K562 (cell line): ENCODE data around the gene COP1. TPM values are rescaled to one million over a fixed set of nuclear protein-coding genes. Genes with fewer than 3 reads are reported as not detected.

Experiments used
- ATAC-seq: fragments of 200-7000 bp; cut with Tn5 transposase; 3 replicates; pipeline ENCODE4 v1.9.1; 2020; ENCODE audit warnings: moderate library complexity
- BruUV-seq: library from RNA; stranded (reverse); fragments of 400-500 nt; replicated peaks from 2 replicates; lab custom pipeline; 2021; lab: Mats Ljungman, UMichigan
- CTCF ChIA-PET: fragments of 300-600 bp; formaldehyde crosslinking; extraction: SDS; loops from one replicate; lab custom pipeline; 2021; ENCODE audit warnings: low intra/inter-chr PET ratio; lab: Yijun Ruan, JAX
- POLR2A ChIA-PET: fragments of 300-600, 350-650 bp; sonication (Branson Sonifier 250); formaldehyde crosslinking; extraction: SDS; loops from one replicate; lab custom pipeline; 2021; ENCODE audit warnings: antibody characterized with exemption, inconsistent platforms; lab: Yijun Ruan, JAX
- DNase-seq, 4 experiments: peaks; one replicate each; pipeline versions ENCODE4 v3.0.0 to v3.0.0-alpha.2; 2011 to 2018; ENCODE audit warnings: low spot score in 3 of 4, mixed read lengths in 3 of 4; ENCODE audit errors: extremely low read depth in 1 of 4
- FAIRE-seq: peaks from 2 replicates; lab custom pipeline; 2011; peaks lifted over from hg19 to GRCh38; lab: Jason Lieb, UNC
- H2AFZ ChIP-seq: 2 replicates; pipeline ENCODE4 v1.6.0; 2011; ENCODE audit warnings: low read depth, low read length, control low read depth, inconsistent platforms
- H3K27ac ChIP-seq: fragments of 200-600 bp; 3 replicates; pipeline ENCODE4 v1.8.0; 2011; ENCODE audit warnings: low read depth, mild to moderate bottlenecking, control low read depth, inconsistent platforms, low read length, moderate library complexity, mixed read lengths; ENCODE audit errors: extremely low read depth
- H3K27me3 ChIP-seq, 2 experiments: fragments of 300-600 bp in 1 of 2; 2 replicates in 1 of 2; 3 replicates in 1 of 2; pipeline versions ENCODE4 v1.6.0 to v1.8.0; 2011; ENCODE audit warnings: inconsistent platforms in 2 of 2, low read length in 2 of 2, mild to moderate bottlenecking in 1 of 2, mixed read lengths in 1 of 2, moderate library complexity in 1 of 2; ENCODE audit not compliant: control insufficient read depth in 2 of 2, insufficient read depth in 2 of 2
- H3K36me3 ChIP-seq: fragments of 300-600 bp; 3 replicates; pipeline ENCODE4 v1.8.0; 2011; ENCODE audit warnings: mild to moderate bottlenecking, low read length, inconsistent platforms; ENCODE audit not compliant: control insufficient read depth, insufficient read depth
- H3K4me1 ChIP-seq, 2 experiments: fragments of 200-600 bp in 1 of 2; replicated peaks in 1 of 2; 2 replicates in 1 of 2; 3 replicates in 1 of 2; pipeline versions ENCODE4 v1.5.1 to v1.8.0; 2011; ENCODE audit warnings: inconsistent platforms in 2 of 2, low read length in 2 of 2, mild to moderate bottlenecking in 1 of 2, mixed read lengths in 1 of 2, moderate library complexity in 1 of 2; ENCODE audit not compliant: control insufficient read depth in 2 of 2, insufficient read depth in 2 of 2
- H3K4me2 ChIP-seq: 2 replicates; pipeline ENCODE4 v1.6.1; 2011; ENCODE audit warnings: low read length, control low read depth, inconsistent platforms, mixed read lengths; ENCODE audit not compliant: insufficient read depth
- H3K4me3 ChIP-seq: fragments of 200-600 bp; sonication (generic), shearing (Covaris generic); 2 replicates; pipeline ENCODE4 v1.5.1; 2016; ENCODE audit warnings: control low read depth, inconsistent platforms
- H3K79me2 ChIP-seq: fragments of 200-600 bp; 3 replicates; pipeline ENCODE4 v1.8.0; 2011; ENCODE audit warnings: low read length, inconsistent platforms; ENCODE audit not compliant: control insufficient read depth, insufficient read depth
- H3K9ac ChIP-seq, 2 experiments: 2 replicates each; pipeline versions ENCODE4 v1.6.0 to v1.6.1; 2011; ENCODE audit warnings: low read depth in 2 of 2, low read length in 2 of 2, control low read depth in 1 of 2, inconsistent platforms in 1 of 2, mild to moderate bottlenecking in 1 of 2, mixed read lengths in 1 of 2; ENCODE audit not compliant: insufficient read depth in 1 of 2
- H3K9me1 ChIP-seq: one replicate; pipeline ENCODE4 v1.6.0; 2011; ENCODE audit warnings: inconsistent platforms, mild to moderate bottlenecking, low read length, moderate library complexity; ENCODE audit not compliant: control insufficient read depth, insufficient read depth
- H3K9me3 ChIP-seq: replicated peaks from 2 replicates; pipeline ENCODE4 v1.5.1; 2011; ENCODE audit warnings: low read depth, low read length, inconsistent platforms; ENCODE audit not compliant: control insufficient read depth, insufficient read depth
- H4K20me1 ChIP-seq: replicated peaks from 2 replicates; pipeline ENCODE4 v1.6.1; 2011; ENCODE audit warnings: low read length, inconsistent platforms, mixed read lengths; ENCODE audit not compliant: control insufficient read depth, insufficient read depth
- ATF2 ChIP-seq: sonication (generic); formaldehyde crosslinking; IDR thresholded peaks from 2 replicates; pipeline ENCODE4 v1.8.1; 2022; ENCODE audit warnings: missing genetic modification reagents
- FOXK1 ChIP-seq: sonication (generic); formaldehyde crosslinking; IDR thresholded peaks from 2 replicates; pipeline ENCODE4 v1.8.0; 2022; ENCODE audit warnings: missing genetic modification reagents, mild to moderate bottlenecking, borderline replicate concordance
- GATA2 ChIP-seq: sonication (generic); formaldehyde crosslinking; IDR thresholded peaks from 2 replicates; pipeline ENCODE4 v1.4.0; 2020; ENCODE audit warnings: mild to moderate bottlenecking, missing genetic modification reagents
- HLTF ChIP-seq: fragments of 450-650 bp; IDR thresholded peaks from 2 replicates; pipeline ENCODE4 v1.6.1; 2016
- NBN ChIP-seq: fragments of 450-650 bp; IDR thresholded peaks from 2 replicates; pipeline ENCODE4 v1.6.1; 2016; ENCODE audit warnings: low read depth, mild to moderate bottlenecking
- POLR2B ChIP-seq: fragments of 450-650 bp; IDR thresholded peaks from 2 replicates; pipeline ENCODE4 v1.6.1; 2018; ENCODE audit warnings: low read depth; ENCODE audit not compliant: partially characterized antibody
- SIN3B ChIP-seq: fragments of 450-650 bp; IDR thresholded peaks from 2 replicates; pipeline ENCODE4 v1.6.1; 2017; ENCODE audit warnings: low read depth, mild to moderate bottlenecking, moderate library complexity
- SMARCE1 ChIP-seq: fragments of 450-650 bp; IDR thresholded peaks from 2 replicates; pipeline ENCODE4 v1.7.1; 2016; ENCODE audit warnings: mild to moderate bottlenecking
- SP1 ChIP-seq: sonication (generic); formaldehyde crosslinking; IDR thresholded peaks from 2 replicates; pipeline ENCODE4 v1.8.1; 2022; ENCODE audit warnings: mild to moderate bottlenecking, missing genetic modification reagents
- TAF1 ChIP-seq: IDR thresholded peaks from 2 replicates; pipeline ENCODE4 v1.6.1; 2011; ENCODE audit warnings: mild to moderate bottlenecking, low read length, moderate library complexity; ENCODE audit not compliant: insufficient read depth, control insufficient read depth, severe bottlenecking; ENCODE audit errors: extremely low read depth
- TBP ChIP-seq: optimal IDR thresholded peaks from 2 replicates; pipeline ENCODE3; 2011; ENCODE audit warnings: low read depth, low read length, improper control_type of control experiment
- TEAD4 ChIP-seq, 2 experiments: sonication (generic) in 1 of 2; formaldehyde crosslinking in 1 of 2; IDR thresholded peaks; 2 replicates each; pipeline versions ENCODE4 v1.6.1 to v1.8.0; 2012 to 2022; ENCODE audit warnings: borderline replicate concordance in 1 of 2, inconsistent platforms in 1 of 2, low read length in 1 of 2, mild to moderate bottlenecking in 1 of 2, missing genetic modification reagents in 1 of 2
- ZNF584 ChIP-seq: fragments of 200-800 bp; sonication (Bioruptor generic); IDR thresholded peaks from 2 replicates; pipeline ENCODE4 v1.6.1; 2016; ENCODE audit warnings: low read depth, mild to moderate bottlenecking, missing genetic modification characterization, missing compliant biosample characterization
- WGBS: fragments of 100-300 bp; shearing (Covaris generic); methylation state at CpG from one replicate; pipeline ENCODE4 v1.1.6; 2016; ENCODE audit warnings: low coverage, mixed read lengths; ENCODE audit not compliant: insufficient coverage; ENCODE audit errors: missing lambda C conversion rate; 5-methylcytosine and 5-hydroxymethylcytosine counted together
- in situ Hi-C: fragments of 300-500 bp; cut with MboI; formaldehyde crosslinking; loops from 4 replicates; pipeline ENCODE4 v1.15.0; 2018; ENCODE audit warnings: inconsistent platforms, mixed read lengths
- intact Hi-C: fragments of 100-400 bp; cut with micrococcal nuclease; formaldehyde crosslinking; loops from 2 replicates; pipeline ENCODE4 v1.14.2; 2022
- polyA plus RNA-seq, 8 experiments: library from polyadenylated mRNA; depleted of rRNA in 4 of 8; stranded (reverse) in 5 of 8; unstranded in 3 of 8; fragments of >200 nt; fragmentation: Nextera tagmentation in 2 of 8; fragmentation: Illumina TruSeq in 1 of 8; extraction: Ambion mirVana in 2 of 8; extraction: Trizol in 1 of 8; gene quantifications; 2 replicates each; pipeline versions ENCODE4 v1.2.1 to v1.2.3, GENCODE V29; 2011 to 2014; ENCODE audit warnings: inconsistent platforms in 1 of 8, missing spikeins in 1 of 8
- total RNA-seq, 7 experiments: library from RNA; depleted of rRNA in 6 of 7; stranded (reverse); fragments of >200 nt in 6 of 7; fragmentation: Illumina TruSeq in 2 of 7; extraction: Trizol in 2 of 7; gene quantifications; 2 replicates each; pipeline versions ENCODE4 v1.2.1 to v1.2.3, GENCODE V29; 2011 to 2021; ENCODE audit warnings: low replicate concordance in 1 of 7
- TF ChIP-seq, protein P1 (sequence below): sonication (generic); formaldehyde crosslinking; IDR thresholded peaks from 2 replicates; pipeline ENCODE4 v1.8.1; 2023; ENCODE audit warnings: mild to moderate bottlenecking, missing genetic modification reagents
- TF ChIP-seq, protein P2 (sequence below): fragments of 450-650 bp; IDR thresholded peaks from 2 replicates; pipeline ENCODE4 v1.6.1; 2016; ENCODE audit warnings: borderline replicate concordance

The COP1 gene
- total and polyA plus RNA-seq, 9 of the 15 experiments (the other 6 are each of a cell fraction or from before 2014, with no cell fraction given), result 25.8 to 77.7 (median 58.6) TPM

- peak overlapping the region; percentile 85 for H3K4me3 ChIP-seq
- no peaks in the 10 kb centered on the region for H3K36me3 ChIP-seq
- WGBS, result under 1% methylated on average over 54 of the region's 58 CpGs
- POLR2A ChIA-PET, result interaction anchor here (0.6 to 2.3 kb wide), 10 partner anchors 9 to 709 kb away, joined by 3 to 20 read pairs (median 4); no protein-coding TSS in a partner anchor
- intact Hi-C loops (loop anchor here (5.0 kb wide), 1 partner anchor 89 kb away; no protein-coding TSS in a partner anchor), in situ Hi-C loops (no loop called here)
- DNase-seq, result peak in 2 of 4 experiments; percentile 55 to 61
- H3K27ac ChIP-seq, result peak overlapping the region; percentile 91
- H3K9ac ChIP-seq, result peak overlapping the region; percentile 89 to 98
- peak overlapping the region; percentile 98 for H2AFZ ChIP-seq
- ATAC-seq, result peak; percentile 65
- no peak for FAIRE-seq
- no peaks in the 10 kb centered on the region for H3K9me1 ChIP-seq
- peaks cover 9% of the 10 kb centered on the region; the same call in 1 of the 2 replicates for H4K20me1 ChIP-seq
- peaks cover 4 to 21% of the 10 kb centered on the region in 2 experiments; a peak in 3 of 5 replicates for H3K4me1 ChIP-seq
- no peaks in the 10 kb centered on the region for H3K9me3 ChIP-seq
- H3K4me2 ChIP-seq, result peak overlapping the region; percentile 96
- no peaks in the 10 kb centered on the region for H3K27me3 ChIP-seq
- CTCF ChIA-PET, result no interaction called here
- H3K79me2 ChIP-seq, result peaks cover 72% of the 10 kb centered on the region
- BruUV-seq, result no TSS peak
- TF ChIP-seq TAF1, result peak; percentile 44
- TF ChIP-seq, protein P1, sequence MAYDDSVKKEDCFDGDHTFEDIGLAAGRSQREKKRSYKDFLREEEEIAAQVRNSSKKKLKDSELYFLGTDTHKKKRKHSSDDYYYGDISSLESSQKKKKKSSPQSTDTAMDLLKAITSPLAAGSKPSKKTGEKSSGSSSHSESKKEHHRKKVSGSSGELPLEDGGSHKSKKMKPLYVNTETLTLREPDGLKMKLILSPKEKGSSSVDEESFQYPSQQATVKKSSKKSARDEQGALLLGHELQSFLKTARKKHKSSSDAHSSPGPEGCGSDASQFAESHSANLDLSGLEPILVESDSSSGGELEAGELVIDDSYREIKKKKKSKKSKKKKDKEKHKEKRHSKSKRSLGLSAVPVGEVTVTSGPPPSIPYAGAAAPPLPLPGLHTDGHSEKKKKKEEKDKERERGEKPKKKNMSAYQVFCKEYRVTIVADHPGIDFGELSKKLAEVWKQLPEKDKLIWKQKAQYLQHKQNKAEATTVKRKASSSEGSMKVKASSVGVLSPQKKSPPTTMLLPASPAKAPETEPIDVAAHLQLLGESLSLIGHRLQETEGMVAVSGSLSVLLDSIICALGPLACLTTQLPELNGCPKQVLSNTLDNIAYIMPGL (CRISPR knock-in tag), result 0 out of 2 replicates have a peak, but pooled peaks have one; percentile 44
- peak; percentile 46 for TF ChIP-seq SIN3B
- TF ChIP-seq ZNF584 (CRISPR knock-in tag), result no peak
- TF ChIP-seq SMARCE1, result peak; percentile 48; the same call in 1 of the 2 replicates
- no peak for TF ChIP-seq FOXK1
- TF ChIP-seq NBN, result peak; percentile 57; the same call in 1 of the 2 replicates
- TF ChIP-seq, protein P2, sequence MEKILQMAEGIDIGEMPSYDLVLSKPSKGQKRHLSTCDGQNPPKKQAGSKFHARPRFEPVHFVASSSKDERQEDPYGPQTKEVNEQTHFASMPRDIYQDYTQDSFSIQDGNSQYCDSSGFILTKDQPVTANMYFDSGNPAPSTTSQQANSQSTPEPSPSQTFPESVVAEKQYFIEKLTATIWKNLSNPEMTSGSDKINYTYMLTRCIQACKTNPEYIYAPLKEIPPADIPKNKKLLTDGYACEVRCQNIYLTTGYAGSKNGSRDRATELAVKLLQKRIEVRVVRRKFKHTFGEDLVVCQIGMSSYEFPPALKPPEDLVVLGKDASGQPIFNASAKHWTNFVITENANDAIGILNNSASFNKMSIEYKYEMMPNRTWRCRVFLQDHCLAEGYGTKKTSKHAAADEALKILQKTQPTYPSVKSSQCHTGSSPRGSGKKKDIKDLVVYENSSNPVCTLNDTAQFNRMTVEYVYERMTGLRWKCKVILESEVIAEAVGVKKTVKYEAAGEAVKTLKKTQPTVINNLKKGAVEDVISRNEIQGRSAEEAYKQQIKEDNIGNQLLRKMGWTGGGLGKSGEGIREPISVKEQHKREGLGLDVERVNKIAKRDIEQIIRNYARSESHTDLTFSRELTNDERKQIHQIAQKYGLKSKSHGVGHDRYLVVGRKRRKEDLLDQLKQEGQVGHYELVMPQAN, result peak; percentile 71
- TF ChIP-seq GATA2 (CRISPR knock-in tag), result 0 out of 2 replicates have a peak, but pooled peaks have one; percentile 9
- peak; percentile 45 for TF ChIP-seq POLR2B
- TF ChIP-seq HLTF, result peak; percentile 86; the same call in 1 of the 2 replicates
- peak; percentile 53 for TF ChIP-seq TBP
- TF ChIP-seq ATF2 (CRISPR knock-in tag), result 0 out of 2 replicates have a peak, but pooled peaks have one; percentile 26
- TF ChIP-seq SP1 (CRISPR knock-in tag), result 0 out of 2 replicates have a peak, but pooled peaks have one; percentile 27
- peak; percentile 30; the same call in 1 of the 2 replicates for TF ChIP-seq TEAD4 (IDR thresholded peaks at IDR 0.05; ENCODE audit: low read length)
- TF ChIP-seq TEAD4 (CRISPR knock-in tag; IDR thresholded peaks at IDR 0.05; ENCODE audit: borderline replicate concordance), result no peak
Measured at GRCh38 chr1:176206006-176206960, 803 bp downstream of the COP1 start.
